Esophagus (tissue), 2 donors: ENCODE measurements around the gene SORCS3. TPM values are rescaled to one million over a fixed set of nuclear protein-coding genes. Genes with fewer than 3 reads are reported as not detected.

Experiments
- H3K27ac ChIP-seq, 2 donors: one replicate each; pipeline ENCODE4 v1.5.1; 2013; ENCODE audit warnings: low read depth in 2 of 2, mild to moderate bottlenecking in 2 of 2, inconsistent platforms in 1 of 2, low read length in 1 of 2, moderate library complexity in 1 of 2
- H3K27me3 ChIP-seq, 2 donors: one replicate each; pipeline ENCODE4 v1.6.1; 2013; ENCODE audit warnings: low read length in 2 of 2, control low read depth in 1 of 2, mild to moderate bottlenecking in 1 of 2; ENCODE audit not compliant: insufficient read depth in 2 of 2, control insufficient read depth in 1 of 2
- H3K36me3 ChIP-seq, 2 donors: one replicate each; pipeline ENCODE4 v1.6.1; 2013; ENCODE audit warnings: low read length in 1 of 2; ENCODE audit not compliant: control insufficient read depth in 2 of 2, insufficient read depth in 2 of 2
- H3K4me1 ChIP-seq, 2 donors: one replicate each; pipeline ENCODE4 v1.6.1; 2013; ENCODE audit warnings: low read length in 1 of 2; ENCODE audit not compliant: control insufficient read depth in 2 of 2, insufficient read depth in 2 of 2
- H3K4me3 ChIP-seq, 2 donors: one replicate each; pipeline ENCODE4 v1.5.1; 2013; ENCODE audit warnings: low read length in 2 of 2, mild to moderate bottlenecking in 2 of 2, low read depth in 1 of 2, moderate library complexity in 1 of 2
- H3K9me3 ChIP-seq, 2 donors: one replicate each; pipeline ENCODE4 v1.6.1; 2013; ENCODE audit warnings: mild to moderate bottlenecking in 2 of 2, low read depth in 1 of 2, low read length in 1 of 2, moderate library complexity in 1 of 2; ENCODE audit not compliant: control insufficient read depth in 2 of 2, insufficient read depth in 1 of 2
- WGBS, 2 donors: extraction: QIAGEN DNeasy Blood & Tissue Kit; methylation state at CpG; one replicate each; pipeline ENCODE4 v1.1.7; 2013; 5-methylcytosine and 5-hydroxymethylcytosine counted together
- polyA plus RNA-seq, 2 donors: library from polyadenylated mRNA; stranded (reverse); fragments of 200-250 nt; gene quantifications; one replicate each; pipeline ENCODE4 v1.2.3, GENCODE V29; 2013
- donor health status: healthy with polysubstance abuse.
- donor health status: Bipolar disorder and iron deficiency.

SORCS3 gene
- polyA plus RNA-seq, 2 donors, result 0.02 to 0.04 TPM

GRCh38 chr10:104980368-104980767, 339.3 kb downstream of the SORCS3 start:
- Histone ChIP-seq H3K27ac (no peak overlapping the region), H3K4me3 (no peak overlapping the region), H3K27me3 (no peaks in the 10 kb centered on the region), H3K4me1 (no peaks in the 10 kb centered on the region), H3K9me3 (no peaks in the 10 kb centered on the region), H3K36me3 (no peaks in the 10 kb centered on the region)
- WGBS, 2 donors, result 70 to 78% methylated on average over 2 of the region's 2 CpGs

DNA sequence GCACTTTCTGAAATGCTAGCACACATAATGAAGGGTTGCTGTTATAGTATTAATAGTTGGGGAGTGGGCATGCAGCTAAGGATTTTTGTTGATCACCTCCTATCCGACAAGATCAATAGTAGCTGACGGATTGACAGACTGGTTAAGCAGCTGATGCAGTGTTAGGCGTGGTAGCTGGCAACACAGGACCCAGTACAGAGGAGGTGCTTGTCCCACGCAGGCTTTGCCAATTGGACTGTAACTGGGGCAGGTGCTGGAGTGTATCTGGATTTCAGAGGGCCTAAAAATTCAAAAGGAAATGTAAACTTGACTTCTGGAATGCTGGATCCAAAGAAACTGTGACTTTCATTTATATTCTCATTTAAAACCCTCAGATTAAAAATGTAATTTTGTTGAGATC, 340.9 kb downstream of the SORCS3 start:
- no peaks in the 10 kb centered on the region for H3K27me3 ChIP-seq
- no peaks in the 10 kb centered on the region for H3K36me3 ChIP-seq
- no peak overlapping the region for H3K4me3 ChIP-seq
- no peaks in the 10 kb centered on the region for H3K9me3 ChIP-seq
- 65 to 72% methylated on average over 4 of the region's 4 CpGs for WGBS, 2 donors
- no peak overlapping the region for H3K27ac ChIP-seq
- no peaks in the 10 kb centered on the region for H3K4me1 ChIP-seq

DNA sequence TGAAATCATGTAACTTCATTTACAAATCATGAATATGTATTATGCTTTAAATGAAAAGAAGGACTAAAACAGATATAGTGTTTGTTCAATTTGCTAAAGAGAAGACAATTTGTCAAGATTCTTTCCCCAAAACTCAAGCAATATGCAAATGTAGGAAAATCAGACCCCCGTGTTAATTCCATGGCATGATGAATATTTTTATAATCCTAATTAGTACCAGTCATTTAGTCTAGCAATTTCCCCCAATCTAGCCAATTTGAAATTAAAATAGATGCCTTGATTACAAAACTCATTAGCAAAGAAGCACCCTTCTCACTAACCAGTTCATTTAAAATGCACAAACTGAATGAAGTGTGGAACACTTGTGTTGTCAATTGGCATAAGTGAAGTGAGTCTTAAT, 347.6 kb downstream of the SORCS3 start:
- Histone ChIP-seq H3K9me3 (no peaks in the 10 kb centered on the region), H3K4me3 (no peak overlapping the region), H3K4me1 (no peaks in the 10 kb centered on the region), H3K27me3 (no peaks in the 10 kb centered on the region), H3K27ac (no peak overlapping the region), H3K36me3 (no peaks in the 10 kb centered on the region)
- WGBS, 2 donors, result 76 to 81% methylated on average over 1 of the region's 1 CpG

DNA sequence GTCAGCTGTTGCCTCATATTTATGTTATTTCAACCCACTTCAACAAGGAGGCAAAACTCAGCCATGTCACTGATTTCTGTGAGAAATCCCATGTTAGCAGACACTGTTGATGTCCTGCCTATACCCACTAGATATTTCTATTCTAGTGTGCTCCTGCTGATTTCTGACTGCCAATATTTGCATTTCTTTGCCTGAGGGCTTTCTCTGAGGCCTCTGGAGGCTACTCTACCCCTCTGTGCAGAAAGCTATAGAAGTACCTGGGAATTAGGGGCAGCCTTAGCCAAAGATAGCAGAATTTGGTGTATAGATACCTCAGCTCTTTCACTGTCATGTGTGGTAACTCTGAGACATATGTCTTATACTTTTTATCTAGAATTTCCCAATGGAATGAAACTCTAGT, 348.8 kb downstream of the SORCS3 start:
- Histone ChIP-seq H3K9me3 (no peaks in the 10 kb centered on the region), H3K4me3 (no peak overlapping the region), H3K27ac (no peak overlapping the region), H3K4me1 (no peaks in the 10 kb centered on the region), H3K27me3 (no peaks in the 10 kb centered on the region), H3K36me3 (no peaks in the 10 kb centered on the region)

DNA sequence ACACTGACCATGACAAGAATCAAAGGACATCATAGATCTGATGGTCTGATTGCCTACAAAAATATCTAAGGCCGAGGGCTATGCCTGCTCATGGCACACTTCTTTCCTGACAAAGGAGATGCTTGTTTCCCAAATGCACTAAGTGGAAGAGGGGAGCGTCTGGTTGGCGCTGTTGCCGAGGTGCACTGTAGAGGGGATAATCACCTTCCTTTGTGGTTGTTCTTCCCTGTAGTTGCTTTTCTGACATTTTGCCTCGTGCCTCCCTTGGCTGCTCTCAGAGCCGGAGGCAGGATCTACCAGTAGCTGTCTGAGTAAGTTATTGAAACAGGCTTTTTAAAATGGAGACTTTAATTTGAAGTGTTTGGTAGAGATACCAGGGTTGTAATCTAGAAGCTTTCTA, 352.0 kb downstream of the SORCS3 start:
- 71 to 74% methylated on average over 6 of the region's 6 CpGs for WGBS, 2 donors
- Histone ChIP-seq H3K36me3 (no peaks in the 10 kb centered on the region), H3K4me3 (no peak overlapping the region), H3K9me3 (no peaks in the 10 kb centered on the region), H3K27me3 (no peaks in the 10 kb centered on the region), H3K4me1 (no peaks in the 10 kb centered on the region), H3K27ac (no peak overlapping the region)

DNA sequence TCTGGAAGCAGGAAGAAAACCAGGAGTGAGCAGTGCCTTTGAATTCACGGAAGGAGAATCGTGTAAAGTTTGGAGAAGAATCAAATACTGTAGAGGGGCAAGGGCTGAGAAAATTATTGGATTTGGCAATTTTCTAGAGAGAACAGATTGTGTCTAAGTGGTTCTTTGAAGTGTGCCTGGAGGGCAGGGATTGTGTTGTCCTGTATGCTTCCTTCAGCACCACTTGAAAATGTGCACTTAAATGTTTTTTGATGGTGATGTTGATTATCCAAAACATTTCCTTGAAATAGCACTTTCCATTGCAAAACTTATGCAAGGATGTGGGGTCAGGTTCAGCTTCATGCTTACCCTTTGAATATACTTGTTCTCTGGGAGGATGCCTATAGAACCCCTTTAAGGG, 360.2 kb downstream of the SORCS3 start:
- H3K4me3 ChIP-seq, result no peak overlapping the region
- H3K4me1 ChIP-seq, result no peaks in the 10 kb centered on the region
- no peaks in the 10 kb centered on the region for H3K27me3 ChIP-seq
- no peak overlapping the region for H3K27ac ChIP-seq
- no peaks in the 10 kb centered on the region for H3K36me3 ChIP-seq
- 78 to 92% methylated on average over 2 of the region's 2 CpGs for WGBS, 2 donors
- peaks cover 0 to 2% of the 10 kb centered on the region in 2 donors for H3K9me3 ChIP-seq

DNA sequence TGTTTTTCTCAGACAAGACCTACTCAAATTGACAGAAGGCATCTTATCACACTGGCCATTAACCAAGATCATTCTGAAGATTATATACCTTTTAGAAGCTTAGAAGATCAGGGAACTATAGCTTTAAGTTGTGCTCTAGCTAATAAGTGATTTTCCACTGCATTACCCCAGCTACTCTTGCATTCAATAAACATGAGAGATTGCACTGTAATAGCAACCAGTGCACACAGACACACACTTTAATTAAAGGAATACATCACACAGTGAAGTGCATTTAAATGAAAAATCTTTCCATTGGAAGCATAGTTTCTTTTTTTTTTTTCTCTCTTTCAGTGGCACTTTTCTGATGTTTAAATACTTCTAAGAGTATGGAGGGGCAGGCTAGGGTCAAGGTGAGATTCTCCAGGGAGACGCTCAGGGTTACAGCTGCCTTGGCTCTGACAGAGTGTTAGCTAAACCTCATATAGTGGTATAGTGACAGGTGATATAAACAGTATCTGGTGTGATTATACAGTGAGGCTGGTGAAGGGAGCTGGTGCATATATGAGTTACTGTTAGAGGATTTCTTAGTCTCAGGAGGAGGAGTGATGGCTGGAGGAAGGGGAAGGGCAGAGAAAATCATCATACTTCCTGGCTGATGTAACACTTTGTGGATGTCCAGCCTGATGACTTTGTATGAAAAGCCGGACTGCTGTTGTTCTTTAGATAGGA, 369.5 kb downstream of the SORCS3 start:
- H3K4me3 ChIP-seq, result no peak overlapping the region
- H3K4me1 ChIP-seq, result no peaks in the 10 kb centered on the region
- no peaks in the 10 kb centered on the region for H3K27me3 ChIP-seq
- no peaks in the 10 kb centered on the region for H3K9me3 ChIP-seq
- H3K36me3 ChIP-seq, result no peaks in the 10 kb centered on the region
- WGBS, 2 donors, result 64% methylated on average over 2 of the region's 2 CpGs
- H3K27ac ChIP-seq, result no peak overlapping the region

DNA sequence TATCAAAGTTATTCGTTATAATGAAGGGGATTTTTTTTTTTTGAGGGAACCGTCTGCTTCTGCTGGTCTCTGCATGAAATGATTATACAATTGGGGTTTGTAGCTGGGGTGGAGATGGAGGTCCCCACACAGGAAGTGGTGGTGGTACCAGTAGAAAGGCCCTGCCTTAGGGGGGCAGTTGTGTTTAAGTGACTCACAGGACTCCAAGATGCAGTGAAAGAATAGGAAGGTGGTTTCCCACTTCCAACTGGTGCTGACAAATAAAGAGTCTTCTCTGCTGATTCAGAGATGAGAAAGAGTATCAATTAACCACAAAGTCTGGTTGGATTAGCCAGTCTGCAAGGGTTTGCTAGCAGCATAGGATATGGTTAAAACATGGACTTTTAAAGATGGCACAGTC, 376.0 kb downstream of the SORCS3 start:
- no peaks in the 10 kb centered on the region for H3K36me3 ChIP-seq
- 61 to 75% methylated on average over 2 of the region's 2 CpGs for WGBS, 2 donors
- no peak overlapping the region for H3K27ac ChIP-seq
- no peaks in the 10 kb centered on the region for H3K9me3 ChIP-seq
- H3K4me1 ChIP-seq, result no peaks in the 10 kb centered on the region
- no peaks in the 10 kb centered on the region for H3K27me3 ChIP-seq
- H3K4me3 ChIP-seq, result no peak overlapping the region

DNA sequence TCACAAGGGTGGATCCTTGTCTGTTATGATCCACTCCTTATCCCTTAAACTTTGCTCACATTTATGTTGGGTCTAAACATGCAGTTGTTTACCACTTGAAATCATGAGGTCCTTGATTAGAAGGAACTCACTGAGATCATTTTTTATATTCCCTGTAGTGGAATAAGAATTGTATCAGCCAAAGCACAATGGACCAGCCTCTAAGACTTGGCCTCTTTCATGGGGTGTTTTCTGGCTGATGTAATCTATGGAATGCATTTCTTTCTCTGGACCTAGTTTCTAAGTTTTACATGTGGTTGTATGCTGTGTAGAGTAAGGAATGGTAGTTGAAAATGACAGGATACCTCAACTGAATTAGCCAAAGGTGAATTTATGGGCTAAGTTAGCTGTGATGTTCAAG, 376.6 kb downstream of the SORCS3 start:
- Histone ChIP-seq H3K27me3 (no peaks in the 10 kb centered on the region), H3K4me3 (no peak overlapping the region), H3K27ac (no peak overlapping the region), H3K4me1 (no peaks in the 10 kb centered on the region), H3K36me3 (no peaks in the 10 kb centered on the region), H3K9me3 (no peaks in the 10 kb centered on the region)

GRCh38 chr10:105023211-105024111, 382.4 kb downstream of the SORCS3 start:
- Histone ChIP-seq H3K9me3 (no peaks in the 10 kb centered on the region), H3K27me3 (no peaks in the 10 kb centered on the region), H3K27ac (no peak overlapping the region), H3K4me3 (no peak overlapping the region), H3K36me3 (no peaks in the 10 kb centered on the region), H3K4me1 (no peaks in the 10 kb centered on the region)
- WGBS, 2 donors, result 40 to 50% methylated on average over 6 of the region's 6 CpGs
